SU-DHL-6 (cell line): Measurements from ENCODE around the gene ZNF462.

ENCODE experiments used
- EZH2phosphoT487 ChIP-seq: fragments of 200-600 bp; sonication (generic), shearing (Covaris generic); conservative IDR thresholded peaks from 2 replicates; pipeline ENCODE4 v1.6.1; 2018; ENCODE audit warnings: mild to moderate bottlenecking, antibody characterized with exemption, low read length, moderate library complexity, mixed read lengths
- TF ChIP-seq, protein P1 (sequence below): fragments of 200-600 bp; sonication (generic); IDR thresholded peaks from one replicate; pipeline ENCODE4 v1.5.1; 2017; ENCODE audit warnings: antibody characterized with exemption, mild to moderate bottlenecking, low read length, moderate library complexity; ENCODE audit not compliant: insufficient read depth, poor library complexity, severe bottlenecking

GRCh38 chr9:107043886-107044285, 180.9 kb downstream of the ZNF462 start:
- TF ChIP-seq, protein P1, sequence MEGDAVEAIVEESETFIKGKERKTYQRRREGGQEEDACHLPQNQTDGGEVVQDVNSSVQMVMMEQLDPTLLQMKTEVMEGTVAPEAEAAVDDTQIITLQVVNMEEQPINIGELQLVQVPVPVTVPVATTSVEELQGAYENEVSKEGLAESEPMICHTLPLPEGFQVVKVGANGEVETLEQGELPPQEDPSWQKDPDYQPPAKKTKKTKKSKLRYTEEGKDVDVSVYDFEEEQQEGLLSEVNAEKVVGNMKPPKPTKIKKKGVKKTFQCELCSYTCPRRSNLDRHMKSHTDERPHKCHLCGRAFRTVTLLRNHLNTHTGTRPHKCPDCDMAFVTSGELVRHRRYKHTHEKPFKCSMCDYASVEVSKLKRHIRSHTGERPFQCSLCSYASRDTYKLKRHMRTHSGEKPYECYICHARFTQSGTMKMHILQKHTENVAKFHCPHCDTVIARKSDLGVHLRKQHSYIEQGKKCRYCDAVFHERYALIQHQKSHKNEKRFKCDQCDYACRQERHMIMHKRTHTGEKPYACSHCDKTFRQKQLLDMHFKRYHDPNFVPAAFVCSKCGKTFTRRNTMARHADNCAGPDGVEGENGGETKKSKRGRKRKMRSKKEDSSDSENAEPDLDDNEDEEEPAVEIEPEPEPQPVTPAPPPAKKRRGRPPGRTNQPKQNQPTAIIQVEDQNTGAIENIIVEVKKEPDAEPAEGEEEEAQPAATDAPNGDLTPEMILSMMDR, result no peak
- no peak for TF ChIP-seq EZH2phosphoT487
